Pancreas (tissue), 10 donors: ENCODE data around the gene RHD. TPM values are rescaled to one million over a fixed set of nuclear protein-coding genes. Genes with fewer than 3 reads are reported as not detected.

Experiments
- ATAC-seq, 4 donors: fragments of 200-7000 bp; cut with Tn5 transposase; one replicate each; pipeline versions ENCODE4 v1.8.0 to v1.9.1; 2020; ENCODE audit warnings: mild to moderate bottlenecking in 4 of 4, moderate library complexity in 4 of 4
- DNase-seq, 6 donors: peaks; one replicate each; pipeline ENCODE4 v3.0.0-alpha.2; 2020
- FAIRE-seq: peaks from 2 replicates; lab custom pipeline; 2012; peaks lifted over from hg19 to GRCh38; lab: Jason Lieb, UNC
- H3K27ac ChIP-seq, 4 donors: fragments of 200-600 bp; sonication (generic); 1 replicate in 3 of 4; 2 replicates in 1 of 4; pipeline versions ENCODE4 v1.5.0 to v1.8.0; 2020
- H3K27me3 ChIP-seq, 4 donors: fragments of 200-600 bp; one replicate each; pipeline ENCODE4 v1.8.0; 2021
- H3K36me3 ChIP-seq, 3 donors: fragments of 200-600 bp; sonication (generic) in 1 of 3; one replicate each; pipeline versions ENCODE4 v1.5.0 to v1.8.0; 2020 to 2021
- H3K4me1 ChIP-seq, 3 donors: fragments of 200-600 bp; one replicate each; pipeline ENCODE4 v1.8.0; 2021
- H3K4me3 ChIP-seq, 4 donors: fragments of 200-600 bp; sonication (generic) in 2 of 4; one replicate each; pipeline versions ENCODE4 v1.5.0 to v1.8.0; 2020 to 2021
- H3K9me3 ChIP-seq, 4 donors: fragments of 200-600 bp; one replicate each; pipeline ENCODE4 v1.8.0; 2021
- CTCF ChIP-seq, 4 donors: fragments of 200-600 bp; sonication (generic) in 3 of 4; IDR thresholded peaks; one replicate each; pipeline versions ENCODE4 v1.5.0 to v1.8.0; 2021; ENCODE audit warnings: antibody characterized with exemption in 4 of 4
- WGBS, 2 donors: extraction: QIAGEN DNeasy Blood & Tissue Kit; methylation state at CpG; one replicate each; pipeline ENCODE4 v1.1.7; 2013; 5-methylcytosine and 5-hydroxymethylcytosine counted together
- intact Hi-C, 3 donors: fragments of 100-400 bp; cut with DNase I; formaldehyde crosslinking; loops; one replicate each; pipeline versions ENCODE4 v1.11.1 to v1.14.2; 2022
- polyA plus RNA-seq, 2 donors: library from polyadenylated mRNA; stranded (reverse); fragments of 200-250 nt; gene quantifications; one replicate each; pipeline ENCODE4 v1.2.3, GENCODE V29; 2013
- total RNA-seq, 6 donors: library from RNA; stranded (reverse); fragmentation: NEBNext Ultra II Directional in 4 of 6; extraction: Animal tissue kit (Norgen Biotek cat#: 25700) in 4 of 6; gene quantifications; one replicate each; pipeline versions ENCODE4 v1.2.1 to v1.2.4, GENCODE V29; 2021 to 2023
- donor health status: healthy with polysubstance abuse.
- donor health status: DM: no; HTN: no; CAD: no; lungs with moderate emphysema.
- donor health status: DM: no; HTN: no; CAD: no.
- donor health status: control.
- donor health status: control.
- donor health status: Bipolar disorder and iron deficiency.
- donor health status: DM: yes; HTN: yes; CAD: no.
- donor health status: DM: no; HTN: no; CAD: no.
- donor health status: DM: no; HTN: no; CAD: no.
- donor health status: DM: yes; HTN: yes; CAD: no.

RHD gene
- total and polyA plus RNA-seq, 8 donors, result not detected

DNA sequence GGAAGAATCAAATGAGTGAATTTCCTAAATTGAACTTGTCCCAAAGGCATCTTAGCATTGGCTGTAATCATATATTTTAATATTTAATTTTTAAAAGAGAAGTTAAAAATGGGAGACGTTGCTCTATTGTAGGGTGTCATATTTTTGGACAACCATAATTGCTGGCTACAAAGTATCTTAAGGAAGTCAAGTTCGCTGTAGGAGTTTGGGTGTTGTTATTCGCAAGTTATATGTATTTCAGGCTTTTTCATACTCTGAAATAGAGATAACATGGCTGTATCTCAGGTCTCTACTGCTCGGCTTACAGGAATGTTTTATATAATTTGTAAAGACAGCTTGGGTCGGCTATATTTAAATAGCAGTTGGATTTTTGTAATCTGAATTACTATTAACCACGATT, 66.7 kb downstream of the RHD start:
- TF ChIP-seq CTCF (IDR thresholded peaks at IDR 0.05), result no peak
- Histone ChIP-seq H3K4me1 (peaks cover 6 to 28% (median 24%) of the 10 kb centered on the region in 3 donors), H3K27me3 (no peaks in the 10 kb centered on the region), H3K9me3 (no peaks in the 10 kb centered on the region), H3K36me3 (peaks cover 0 to 3% (median 0%) of the 10 kb centered on the region in 3 donors), H3K27ac (peak overlapping the region in 3 of 4 donors; percentile 85 to 95 (median 88)), H3K4me3 (peak overlapping the region; percentile 62 to 85 (median 76))
- 0% methylated on average over 6 of the region's 6 CpGs for WGBS, 2 donors
- DNase-seq (no peak), FAIRE-seq (no peak), ATAC-seq (no peak)
- intact Hi-C loops, result no loop called here

GRCh38 chr1:25341746-25342145, 69.4 kb downstream of the RHD start:
- H3K36me3 ChIP-seq, result peaks cover 0 to 13% (median 0%) of the 10 kb centered on the region in 3 donors
- no peak overlapping the region for H3K4me3 ChIP-seq
- no peak for TF ChIP-seq CTCF (IDR thresholded peaks at IDR 0.05)
- no peaks in the 10 kb centered on the region for H3K27me3 ChIP-seq
- no peak overlapping the region for H3K27ac ChIP-seq
- no peaks in the 10 kb centered on the region for H3K9me3 ChIP-seq
- H3K4me1 ChIP-seq, result peaks cover 6 to 28% (median 24%) of the 10 kb centered on the region in 3 donors
- ATAC-seq (no peak), DNase-seq (no peak), FAIRE-seq (no peak)
- WGBS, 2 donors, result 61% methylated on average over 6 of the region's 6 CpGs
- intact Hi-C loops, result no loop called here

DNA sequence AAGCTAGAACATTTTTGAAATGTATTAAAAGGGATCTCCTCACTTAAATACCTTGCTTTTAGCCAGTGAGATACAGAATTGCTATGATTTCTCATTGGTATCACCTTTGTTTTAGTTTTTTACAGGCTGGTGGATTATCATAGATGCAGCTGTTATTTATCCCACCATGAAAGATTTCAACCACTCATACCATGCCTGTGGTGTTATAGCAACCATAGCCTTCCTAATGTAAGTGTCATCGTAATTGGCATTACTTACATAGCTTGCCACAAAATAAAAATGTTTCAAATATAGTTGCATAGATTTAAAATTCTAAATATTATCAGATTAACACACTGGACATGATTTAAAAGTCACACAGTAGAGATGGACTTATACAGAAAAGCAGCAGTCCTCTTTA, 70.5 kb downstream of the RHD start:
- Histone ChIP-seq H3K9me3 (no peaks in the 10 kb centered on the region), H3K36me3 (peaks cover 0 to 13% (median 0%) of the 10 kb centered on the region in 3 donors), H3K27me3 (no peaks in the 10 kb centered on the region), H3K4me1 (peaks cover 6 to 28% (median 24%) of the 10 kb centered on the region in 3 donors), H3K4me3 (no peak overlapping the region), H3K27ac (no peak overlapping the region)
- no peak for ATAC-seq
- DNase-seq, result no peak
- intact Hi-C loops, result no loop called here
- TF ChIP-seq CTCF (IDR thresholded peaks at IDR 0.05), result no peak
- WGBS, 2 donors, result 40 to 44% methylated on average over 1 of the region's 1 CpG
- no peak for FAIRE-seq

DNA sequence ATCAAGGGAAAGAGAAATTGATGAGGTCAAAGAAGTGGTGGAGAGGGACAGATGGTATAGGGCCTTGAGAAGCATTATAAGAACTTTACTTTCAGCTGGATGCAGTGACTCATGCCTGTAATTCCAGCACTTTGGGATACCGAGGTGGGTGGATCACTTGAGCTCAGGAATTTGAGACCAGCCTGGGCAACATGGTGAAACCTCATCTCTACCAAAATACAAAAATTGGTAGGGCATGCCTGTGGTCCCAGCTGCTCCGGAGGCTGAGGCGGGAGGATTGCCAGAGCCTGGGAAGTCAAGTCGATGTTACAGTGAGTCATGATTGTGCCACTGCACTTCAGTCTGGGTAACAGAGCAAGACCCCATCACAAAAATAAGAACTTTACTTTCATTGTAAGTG, 71.6 kb downstream of the RHD start:
- H3K27me3 ChIP-seq, result no peaks in the 10 kb centered on the region
- ATAC-seq, result no peak
- H3K36me3 ChIP-seq, result peaks cover 0 to 13% (median 0%) of the 10 kb centered on the region in 3 donors
- TF ChIP-seq CTCF (IDR thresholded peaks at IDR 0.05), result no peak
- H3K27ac ChIP-seq, result no peak overlapping the region
- DNase-seq, result no peak
- H3K9me3 ChIP-seq, result no peaks in the 10 kb centered on the region
- H3K4me1 ChIP-seq, result peaks cover 6 to 28% (median 24%) of the 10 kb centered on the region in 3 donors
- no peak overlapping the region for H3K4me3 ChIP-seq
- WGBS, 2 donors, result 89 to 93% methylated on average over 4 of the region's 4 CpGs
- intact Hi-C loops, result no loop called here
- no peak for FAIRE-seq

DNA sequence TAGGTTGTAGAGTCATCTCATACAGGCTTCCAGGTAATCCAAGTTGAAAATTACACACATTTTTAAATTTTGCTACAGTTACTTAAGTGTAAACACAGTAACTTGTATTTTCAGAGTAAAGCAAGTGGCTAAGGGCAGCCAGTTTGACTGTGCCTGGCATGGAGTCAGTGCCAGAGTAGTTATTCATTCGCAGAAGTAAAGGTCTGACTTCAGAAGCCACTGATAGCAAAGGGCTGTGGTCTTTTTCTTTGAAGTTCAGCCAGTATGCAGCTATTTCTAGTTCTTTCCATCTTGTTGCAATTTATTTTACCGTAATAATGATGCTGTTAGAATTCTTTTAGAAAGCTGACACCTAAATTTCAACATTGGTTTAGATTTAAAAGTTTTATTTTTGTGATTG, 75.2 kb downstream of the RHD start:
- Histone ChIP-seq H3K4me3 (no peak overlapping the region), H3K36me3 (peaks cover 0 to 13% (median 0%) of the 10 kb centered on the region in 3 donors), H3K27me3 (no peaks in the 10 kb centered on the region), H3K27ac (no peak overlapping the region), H3K4me1 (peaks cover 0 to 4% (median 0%) of the 10 kb centered on the region in 3 donors), H3K9me3 (no peaks in the 10 kb centered on the region)
- TF ChIP-seq CTCF (IDR thresholded peaks at IDR 0.05), result no peak
- intact Hi-C loops, result no loop called here
- 47% methylated on average over 2 of the region's 2 CpGs for WGBS, 2 donors
- DNase-seq (no peak), FAIRE-seq (no peak), ATAC-seq (no peak)
